RKO (cell line): ENCODE data around the gene RNF144B.
"Not testable (repeated sequence)": the region's sequence is repeated elsewhere in the genome, so short reads cannot be mapped to it uniquely, and the experiment has no call there.

Source experiments
- DNase-seq: peaks from one replicate; pipeline ENCODE4 v3.0.0-alpha.2; 2016; ENCODE audit warnings: low spot score

Gene RNF144B

GRCh38 chr6:18371656-18372055 lies 15.5 kb upstream of the RNF144B start:
- DNase-seq = no peak

GRCh38 chr6:18380158-18380836 lies 6.9 kb upstream of the RNF144B start:
- no peak for DNase-seq

- DNase-seq = no peak
These were observed 6.3 kb upstream of the RNF144B start for GRCh38 chr6:18380851-18381250.

- DNase-seq = no peak
These were observed 3.7 kb upstream of the RNF144B start for GRCh38 chr6:18383441-18383840.

- no peak for DNase-seq
These were observed 2.5 kb upstream of the RNF144B start for GRCh38 chr6:18384621-18385020.

- DNase-seq = no peak
These were observed 713 bp upstream of the RNF144B start for GRCh38 chr6:18386298-18386976.

GRCh38 chr6:18388271-18388670 lies 1.1 kb downstream of the RNF144B start:
- DNase-seq = no peak

- no peak for DNase-seq
These were observed 1.8 kb downstream of the RNF144B start for GRCh38 chr6:18388942-18389341.

- no peak for DNase-seq
These were observed 2.3 kb downstream of the RNF144B start for GRCh38 chr6:18389479-18389878.

GRCh38 chr6:18390476-18390875 lies 3.3 kb downstream of the RNF144B start:
- DNase-seq = no peak

GRCh38 chr6:18391023-18391422 lies 3.9 kb downstream of the RNF144B start:
- no peak for DNase-seq

GRCh38 chr6:18392346-18392877 lies 5.3 kb downstream of the RNF144B start:
- DNase-seq = no peak

- DNase-seq = no peak
These were observed 6.5 kb downstream of the RNF144B start for GRCh38 chr6:18393698-18394097.

- DNase-seq = no peak
These were observed 8.2 kb downstream of the RNF144B start for GRCh38 chr6:18395177-18395855.

GRCh38 chr6:18395856-18396197 lies 8.7 kb downstream of the RNF144B start:
- DNase-seq = no peak

- DNase-seq = no peak
These were observed 10.6 kb downstream of the RNF144B start for GRCh38 chr6:18397701-18398100.

GRCh38 chr6:18398225-18398624 lies 11.1 kb downstream of the RNF144B start:
- not testable (repeated sequence) for DNase-seq

- DNase-seq = no peak
These were observed 13.8 kb downstream of the RNF144B start for GRCh38 chr6:18400831-18401446.

- DNase-seq = not testable (repeated sequence)
These were observed 17.8 kb downstream of the RNF144B start for GRCh38 chr6:18404965-18405364.

- DNase-seq = peak; percentile 92
These were observed 18.5 kb downstream of the RNF144B start for GRCh38 chr6:18405477-18406293.

GRCh38 chr6:18406955-18407749 lies 20.0 kb downstream of the RNF144B start:
- no peak for DNase-seq
